DMS 273 treated with DMSO at 0.1 percent for 48 hours (cell line): Measurements from ENCODE around the gene PLCXD3.
A peak's percentile ranks its signal among the peaks of the same experiment; 100 is the strongest.

Source experiments
- DNase-seq: peaks from one replicate; lab custom pipeline; 2025; lab: John Stamatoyannopoulos, UW

The PLCXD3 gene

DNA sequence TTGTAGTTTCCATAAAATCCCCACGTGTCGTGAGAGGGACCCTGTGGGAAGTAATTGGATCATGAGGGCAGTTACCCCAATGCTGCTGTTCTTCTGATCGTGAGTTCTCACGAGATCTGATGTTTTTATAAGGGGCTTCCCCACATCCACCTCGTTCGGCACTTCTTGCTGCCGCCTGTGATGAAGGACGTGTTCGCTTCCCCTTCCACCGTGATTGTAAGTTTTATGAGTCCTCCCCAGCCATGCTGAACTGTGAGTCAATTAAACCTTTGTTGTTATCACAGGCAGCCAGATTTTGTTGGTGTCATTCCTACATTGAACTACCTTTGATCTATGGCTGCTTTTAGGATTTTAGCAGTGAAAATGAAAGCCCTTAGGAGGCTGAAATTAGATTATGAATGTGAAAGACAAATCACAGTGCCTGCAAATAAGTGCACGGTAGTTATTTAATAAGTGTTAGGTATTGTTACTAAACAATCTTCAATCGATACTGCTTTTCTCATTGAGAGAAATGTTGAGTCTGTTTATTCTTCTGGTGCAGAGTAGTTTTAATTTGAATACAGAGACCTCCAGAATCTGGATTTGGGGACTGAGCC, 229.1 kb downstream of the PLCXD3 start:
- no peak for DNase-seq

- no peak for DNase-seq
These were observed 231.4 kb downstream of the PLCXD3 start for GRCh38 chr5:41279040-41279439.

- DNase-seq = no peak
These were observed 232.7 kb downstream of the PLCXD3 start for GRCh38 chr5:41277476-41278245.

DNA sequence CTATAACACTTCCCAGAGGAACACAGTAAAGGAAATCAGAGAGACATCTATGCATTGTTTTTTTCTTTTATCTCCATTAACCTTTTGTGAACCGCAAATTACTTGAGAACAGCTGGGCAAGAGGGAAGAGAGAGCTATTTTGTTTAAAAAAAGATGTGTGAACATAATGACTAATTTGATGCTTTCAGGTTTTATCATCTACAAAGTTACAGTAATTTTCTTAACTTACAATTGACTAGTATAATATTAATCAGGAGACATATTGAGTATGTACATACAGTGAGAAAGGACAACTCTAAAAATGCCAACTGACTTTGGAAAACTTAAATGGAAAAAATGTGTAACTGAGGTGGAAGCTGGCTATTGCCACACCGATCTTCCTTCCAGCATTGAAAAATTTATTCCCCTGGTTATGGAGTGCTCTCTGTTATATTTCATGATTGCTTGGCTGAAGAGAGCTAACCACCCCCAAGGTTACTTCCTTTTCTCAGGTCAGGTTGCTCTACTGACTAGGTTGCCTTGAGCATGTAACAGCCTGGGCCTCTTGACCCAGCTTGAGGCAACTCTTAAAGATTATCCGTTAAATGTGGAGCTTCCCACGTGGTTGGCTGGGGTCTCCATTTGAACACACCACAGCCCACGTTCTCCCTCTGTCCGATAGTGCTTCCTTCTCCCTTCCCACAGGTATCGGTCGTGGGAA, 234.4 kb downstream of the PLCXD3 start:
- no peak for DNase-seq

- DNase-seq = peak; percentile 12
These were observed 239.8 kb downstream of the PLCXD3 start for GRCh38 chr5:41270423-41271251.

GRCh38 chr5:41268894-41269293, 241.5 kb downstream of the PLCXD3 start:
- DNase-seq = no peak

DNA sequence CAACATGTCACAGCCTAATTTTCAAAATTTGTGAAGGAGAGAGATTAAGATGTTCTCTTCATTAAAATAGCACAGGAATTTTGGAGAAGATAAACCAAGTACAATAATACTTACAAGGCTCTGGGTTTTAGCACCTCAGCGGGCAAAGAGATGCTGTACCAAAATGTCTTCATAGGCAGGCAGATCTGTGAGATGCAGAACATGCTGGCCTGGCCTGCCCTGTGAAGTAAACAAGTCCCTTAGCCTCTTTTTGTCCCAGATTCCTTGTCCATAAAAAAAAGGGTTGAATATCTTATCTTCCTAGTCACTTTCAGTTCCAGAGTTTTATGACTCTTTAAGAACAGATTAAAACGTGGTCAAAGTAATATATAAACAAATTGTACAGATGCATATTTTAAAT, 244.0 kb downstream of the PLCXD3 start:
- no peak for DNase-seq

- no peak for DNase-seq
These were observed 246.4 kb downstream of the PLCXD3 start for GRCh38 chr5:41264019-41264418.

- no peak for DNase-seq
These were observed 247.1 kb downstream of the PLCXD3 start for GRCh38 chr5:41263335-41263734.
